Measurements from ENCODE around the gene TTC3.

Gene TTC3

DNA sequence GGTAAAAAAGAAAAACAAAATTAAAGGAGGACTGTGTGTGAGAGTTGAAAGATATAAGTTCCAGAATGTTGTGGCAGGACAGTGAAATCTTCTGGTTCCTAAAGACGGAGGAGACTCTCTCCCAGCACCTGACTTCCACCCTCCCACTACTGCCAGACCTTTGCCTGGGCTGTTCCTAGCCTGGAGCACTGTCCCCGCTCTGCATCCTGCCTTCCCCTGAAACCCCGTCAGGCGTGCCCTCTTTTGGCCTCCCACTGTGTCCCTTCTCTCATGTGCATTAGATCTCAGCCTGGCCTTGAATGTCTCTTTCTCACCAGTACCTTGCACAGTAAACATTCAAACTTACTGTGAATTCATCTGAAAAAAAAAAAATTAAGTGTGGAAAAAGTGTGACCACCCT lies 120.0 kb downstream of the TTC3 start:
- no peaks in the 10 kb centered on the region for H3K4me1 ChIP-seq
- H3K27me3 ChIP-seq (ENCODE audit: control insufficient read depth, insufficient read depth, low read length) = no peaks in the 10 kb centered on the region
- no peak overlapping the region for H3K9ac ChIP-seq
- no peak overlapping the region for H3K4me2 ChIP-seq (ENCODE audit: low read length)
- no peaks in the 10 kb centered on the region for H3K36me3 ChIP-seq (ENCODE audit: control insufficient read depth, insufficient read depth, low read length)
- no peaks in the 10 kb centered on the region for H3K9me3 ChIP-seq (ENCODE audit: control insufficient read depth, low read length)
- H3K4me3 ChIP-seq (ENCODE audit: low read depth, low read length) = no peak overlapping the region
- TF ChIP-seq, protein P1, sequence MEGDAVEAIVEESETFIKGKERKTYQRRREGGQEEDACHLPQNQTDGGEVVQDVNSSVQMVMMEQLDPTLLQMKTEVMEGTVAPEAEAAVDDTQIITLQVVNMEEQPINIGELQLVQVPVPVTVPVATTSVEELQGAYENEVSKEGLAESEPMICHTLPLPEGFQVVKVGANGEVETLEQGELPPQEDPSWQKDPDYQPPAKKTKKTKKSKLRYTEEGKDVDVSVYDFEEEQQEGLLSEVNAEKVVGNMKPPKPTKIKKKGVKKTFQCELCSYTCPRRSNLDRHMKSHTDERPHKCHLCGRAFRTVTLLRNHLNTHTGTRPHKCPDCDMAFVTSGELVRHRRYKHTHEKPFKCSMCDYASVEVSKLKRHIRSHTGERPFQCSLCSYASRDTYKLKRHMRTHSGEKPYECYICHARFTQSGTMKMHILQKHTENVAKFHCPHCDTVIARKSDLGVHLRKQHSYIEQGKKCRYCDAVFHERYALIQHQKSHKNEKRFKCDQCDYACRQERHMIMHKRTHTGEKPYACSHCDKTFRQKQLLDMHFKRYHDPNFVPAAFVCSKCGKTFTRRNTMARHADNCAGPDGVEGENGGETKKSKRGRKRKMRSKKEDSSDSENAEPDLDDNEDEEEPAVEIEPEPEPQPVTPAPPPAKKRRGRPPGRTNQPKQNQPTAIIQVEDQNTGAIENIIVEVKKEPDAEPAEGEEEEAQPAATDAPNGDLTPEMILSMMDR (IDR thresholded peaks at IDR 0.05) = no peak
- no peak overlapping the region for H3K27ac ChIP-seq
- H3K79me2 ChIP-seq = no peaks in the 10 kb centered on the region
- no peak overlapping the region for H2AFZ ChIP-seq

DNA sequence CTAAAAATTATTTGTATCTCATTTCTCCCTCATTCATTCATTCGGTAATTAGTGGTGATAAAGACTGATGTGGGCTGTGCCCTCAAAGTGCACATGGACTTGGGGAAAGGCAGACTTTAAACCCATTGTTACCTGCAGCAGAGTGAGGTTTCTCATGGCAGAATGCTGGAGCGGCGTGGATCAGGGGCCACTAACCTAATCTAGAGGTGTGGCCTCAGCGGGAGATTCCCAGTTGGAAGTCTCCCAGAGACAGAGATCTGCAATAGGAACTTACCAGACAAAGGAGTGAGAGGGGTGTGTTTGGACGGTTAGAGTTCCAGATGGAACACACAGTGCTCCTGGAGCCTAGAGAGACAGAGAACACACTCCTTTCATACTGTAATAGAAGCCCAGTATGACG lies 120.6 kb downstream of the TTC3 start:
- Histone ChIP-seq H3K27me3 (ENCODE audit: control insufficient read depth, insufficient read depth, low read length) (no peaks in the 10 kb centered on the region), H3K4me2 (ENCODE audit: low read length) (no peak overlapping the region), H3K4me1 (no peaks in the 10 kb centered on the region), H3K27ac (no peak overlapping the region), H3K36me3 (ENCODE audit: control insufficient read depth, insufficient read depth, low read length) (no peaks in the 10 kb centered on the region), H3K4me3 (ENCODE audit: low read depth, low read length) (no peak overlapping the region), H3K9ac (no peak overlapping the region), H2AFZ (no peak overlapping the region), H3K79me2 (no peaks in the 10 kb centered on the region), H3K9me3 (ENCODE audit: control insufficient read depth, low read length) (no peaks in the 10 kb centered on the region)
- TF ChIP-seq, protein P1 (IDR thresholded peaks at IDR 0.05) = no peak

DNA sequence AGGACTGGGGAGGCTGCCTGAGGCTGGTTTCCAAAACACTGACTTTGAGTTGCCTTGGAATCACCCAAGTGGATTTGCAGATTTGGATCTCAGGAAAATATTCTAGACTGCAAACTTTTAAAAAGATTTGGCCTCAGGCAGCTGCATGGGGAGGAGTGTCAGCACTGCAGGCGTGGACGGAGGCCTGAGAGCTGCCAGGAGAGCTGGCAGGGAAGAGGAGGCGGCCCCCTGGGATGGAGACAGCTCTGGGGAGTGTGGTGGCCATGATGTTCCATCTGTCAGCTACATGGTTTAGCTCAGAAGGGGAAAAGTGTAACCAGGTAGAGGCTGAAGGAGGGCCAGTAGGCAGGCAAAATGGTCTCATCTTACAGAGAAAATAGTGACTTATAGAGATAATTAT lies 122.0 kb downstream of the TTC3 start:
- TF ChIP-seq, protein P1 (IDR thresholded peaks at IDR 0.05) = no peak
- Histone ChIP-seq H3K9me3 (ENCODE audit: control insufficient read depth, low read length) (no peaks in the 10 kb centered on the region), H2AFZ (no peak overlapping the region), H3K4me1 (no peaks in the 10 kb centered on the region), H3K4me3 (ENCODE audit: low read depth, low read length) (no peak overlapping the region), H3K4me2 (ENCODE audit: low read length) (no peak overlapping the region), H3K27me3 (ENCODE audit: control insufficient read depth, insufficient read depth, low read length) (no peaks in the 10 kb centered on the region), H3K27ac (no peak overlapping the region), H3K79me2 (no peaks in the 10 kb centered on the region), H3K9ac (no peak overlapping the region), H3K36me3 (ENCODE audit: control insufficient read depth, insufficient read depth, low read length) (no peaks in the 10 kb centered on the region)

DNA sequence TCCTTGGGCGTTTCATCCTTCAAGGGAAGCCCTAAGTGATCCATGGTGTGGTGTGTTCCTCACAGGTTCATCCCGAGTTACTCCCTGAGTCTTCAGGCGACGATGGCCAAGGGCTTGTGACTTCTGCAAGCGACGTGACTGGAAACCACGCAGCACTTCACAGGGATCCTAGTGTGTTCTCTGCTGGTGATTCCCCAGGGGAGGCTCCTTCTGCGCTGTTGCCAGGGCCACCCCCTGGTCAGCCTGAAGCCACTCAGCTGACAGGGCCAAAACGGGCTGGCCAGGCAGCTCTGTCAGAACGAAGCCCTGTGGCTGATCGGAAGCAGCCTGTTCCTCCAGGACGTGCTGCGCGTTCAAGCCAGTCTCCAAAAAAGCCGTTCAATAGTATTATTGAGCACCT lies 122.6 kb downstream of the TTC3 start:
- Histone ChIP-seq H3K9me3 (ENCODE audit: control insufficient read depth, low read length) (no peaks in the 10 kb centered on the region), H3K36me3 (ENCODE audit: control insufficient read depth, insufficient read depth, low read length) (no peaks in the 10 kb centered on the region), H3K79me2 (no peaks in the 10 kb centered on the region)

DNA sequence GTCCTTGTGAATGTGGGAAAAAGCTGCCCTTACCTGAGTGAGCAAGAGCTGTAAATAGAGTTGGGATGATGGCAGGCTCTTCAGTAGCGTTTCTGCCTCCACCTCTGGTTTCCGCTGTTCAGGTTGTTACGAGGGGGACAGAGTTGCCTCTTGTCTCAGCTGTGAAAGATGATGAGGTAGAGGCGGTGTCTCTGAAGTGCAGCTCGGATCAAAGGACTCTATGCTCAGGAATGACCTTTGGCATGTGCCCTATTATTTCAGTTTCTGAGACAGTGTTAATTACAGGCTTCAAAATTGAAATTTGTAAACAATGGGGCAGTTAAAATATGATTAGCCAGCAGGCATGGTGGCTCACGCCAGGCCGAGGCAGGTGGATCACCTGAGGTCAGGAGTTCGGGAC lies 123.8 kb downstream of the TTC3 start:
- Histone ChIP-seq H3K4me3 (ENCODE audit: low read depth, low read length) (no peak overlapping the region), H3K9me3 (ENCODE audit: control insufficient read depth, low read length) (no peaks in the 10 kb centered on the region), H3K27ac (no peak overlapping the region), H3K79me2 (no peaks in the 10 kb centered on the region), H2AFZ (no peak overlapping the region), H3K4me1 (no peaks in the 10 kb centered on the region), H3K4me2 (ENCODE audit: low read length) (no peak overlapping the region), H3K9ac (no peak overlapping the region), H3K27me3 (ENCODE audit: control insufficient read depth, insufficient read depth, low read length) (no peaks in the 10 kb centered on the region), H3K36me3 (ENCODE audit: control insufficient read depth, insufficient read depth, low read length) (no peaks in the 10 kb centered on the region)
- TF ChIP-seq, protein P1 (IDR thresholded peaks at IDR 0.05) = no peak

More for the DNA sequence above, 122.6 kb downstream of the TTC3 start:
- Histone ChIP-seq H3K9ac (no peak overlapping the region), H3K27ac (no peak overlapping the region), H2AFZ (no peak overlapping the region), H3K4me3 (ENCODE audit: low read depth, low read length) (no peak overlapping the region), H3K4me1 (no peaks in the 10 kb centered on the region), H3K27me3 (ENCODE audit: control insufficient read depth, insufficient read depth, low read length) (no peaks in the 10 kb centered on the region), H3K4me2 (ENCODE audit: low read length) (no peak overlapping the region)
- TF ChIP-seq, protein P1 (IDR thresholded peaks at IDR 0.05) = no peak
